ENCODE results near the gene NF1. TPM values are rescaled to one million over a fixed set of nuclear protein-coding genes. Genes with fewer than 3 reads are reported as not detected.
A peak's percentile ranks its signal among the peaks of the same experiment; 100 is the strongest.

NF1 gene
- total RNA-seq, 5 donors from 2014 or later (not counting 1 experiment from before 2014, with no cell fraction given): 30.8 to 32.6 (median 31.8) TPM

DNA sequence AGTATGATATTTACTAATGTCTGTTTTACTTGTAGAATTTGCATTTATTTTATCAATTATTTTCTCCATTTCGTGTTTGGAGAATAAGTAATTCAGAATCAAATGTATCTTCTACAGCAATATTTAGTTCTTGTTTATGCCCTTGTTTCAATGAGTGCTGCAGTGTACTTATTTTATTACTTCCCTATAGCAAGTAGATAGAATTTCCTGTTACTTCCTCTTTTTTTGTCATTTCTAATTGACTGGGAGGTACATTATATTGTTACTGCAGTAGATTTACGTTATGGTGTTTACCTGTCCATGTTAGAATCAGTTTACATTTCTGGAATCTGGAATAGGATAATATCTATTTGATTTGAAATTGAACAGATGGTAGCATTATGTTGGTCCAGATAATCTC, 131.1 kb downstream of the NF1 start:
- no peak overlapping the region for H3K4me3 ChIP-seq (ENCODE audit: control insufficient read depth in 1 of 2, extremely low read depth in 1 of 2, low read length in 1 of 2)
- peaks cover 5 to 6% (median 6%) of the 10 kb centered on the region in 3 donors for H3K4me1 Mint-ChIP-seq
- no peaks in the 10 kb centered on the region for H3K27me3 ChIP-seq (replicated peaks in 1 of 2; ENCODE audit: control insufficient read depth in 2 of 2, extremely low read depth in 1 of 2, insufficient read depth in 2 of 2, low read length in 1 of 2)
- H3K27ac Mint-ChIP-seq: no peak overlapping the region
- no peaks in the 10 kb centered on the region for H3K36me3 ChIP-seq (ENCODE audit: control insufficient read depth in 2 of 2, extremely low read depth in 1 of 2, insufficient read depth in 1 of 2, low read length in 1 of 2)
- ATAC-seq (replicated peaks in 1 of 4) (no peak), DNase-seq (no peak)
- H3K4me1 ChIP-seq (ENCODE audit: control insufficient read depth in 1 of 2, extremely low read depth in 1 of 2, insufficient read depth in 2 of 2, low read length in 2 of 2): no peaks in the 10 kb centered on the region
- CTCF ChIA-PET: no interaction called here
- POLR2A ChIA-PET: no interaction called here
- H3K4me3 Mint-ChIP-seq: no peak overlapping the region
- no peaks in the 10 kb centered on the region for H3K9me3 ChIP-seq
- peaks cover 23% of the 10 kb centered on the region for H3K36me3 Mint-ChIP-seq
- WGBS (ENCODE audit: insufficient coverage): no CpG with 5 or more reads among the region's 2 CpGs
- no peaks in the 10 kb centered on the region for H3K27me3 Mint-ChIP-seq
- no peak overlapping the region for H3K27ac ChIP-seq (ENCODE audit: low read length)
- H3K9me3 Mint-ChIP-seq: no peaks in the 10 kb centered on the region

DNA sequence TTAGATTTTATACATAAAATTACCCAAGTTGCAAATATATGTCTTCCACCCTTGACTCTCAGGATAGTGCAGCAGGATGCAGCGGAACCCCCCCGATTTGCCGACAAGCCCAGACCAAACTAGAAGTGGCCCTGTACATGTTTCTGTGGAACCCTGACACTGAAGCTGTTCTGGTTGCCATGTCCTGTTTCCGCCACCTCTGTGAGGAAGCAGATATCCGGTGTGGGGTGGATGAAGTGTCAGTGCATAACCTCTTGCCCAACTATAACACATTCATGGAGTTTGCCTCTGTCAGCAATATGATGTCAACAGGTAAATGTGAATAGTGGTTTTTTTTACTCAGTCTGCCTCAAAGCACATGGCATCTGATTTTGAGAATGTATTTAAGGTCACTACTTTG, 131.6 kb downstream of the NF1 start:
- Histone ChIP-seq H3K4me3 (ENCODE audit: control insufficient read depth in 1 of 2, extremely low read depth in 1 of 2, low read length in 1 of 2) (no peak overlapping the region), H3K36me3 (ENCODE audit: control insufficient read depth in 2 of 2, extremely low read depth in 1 of 2, insufficient read depth in 1 of 2, low read length in 1 of 2) (no peaks in the 10 kb centered on the region), H3K27ac (ENCODE audit: low read length) (no peak overlapping the region), H3K27me3 (replicated peaks in 1 of 2; ENCODE audit: control insufficient read depth in 2 of 2, extremely low read depth in 1 of 2, insufficient read depth in 2 of 2, low read length in 1 of 2) (no peaks in the 10 kb centered on the region), H3K4me1 (ENCODE audit: control insufficient read depth in 1 of 2, extremely low read depth in 1 of 2, insufficient read depth in 2 of 2, low read length in 2 of 2) (no peaks in the 10 kb centered on the region), H3K9me3 (no peaks in the 10 kb centered on the region)
- CTCF ChIA-PET: no interaction called here
- Mint-ChIP-seq H3K9me3 (no peaks in the 10 kb centered on the region), H3K4me3 (no peak overlapping the region), H3K4me1 (peaks cover 5 to 6% (median 6%) of the 10 kb centered on the region in 3 donors), H3K27ac (no peak overlapping the region), H3K27me3 (no peaks in the 10 kb centered on the region), H3K36me3 (peaks cover 28% of the 10 kb centered on the region)
- ATAC-seq (replicated peaks in 1 of 4) (no peak), DNase-seq (peak in 1 of 35 experiments; percentile 7)
- POLR2A ChIA-PET: no interaction called here
- no CpG with 5 or more reads among the region's 5 CpGs for WGBS (ENCODE audit: insufficient coverage)

DNA sequence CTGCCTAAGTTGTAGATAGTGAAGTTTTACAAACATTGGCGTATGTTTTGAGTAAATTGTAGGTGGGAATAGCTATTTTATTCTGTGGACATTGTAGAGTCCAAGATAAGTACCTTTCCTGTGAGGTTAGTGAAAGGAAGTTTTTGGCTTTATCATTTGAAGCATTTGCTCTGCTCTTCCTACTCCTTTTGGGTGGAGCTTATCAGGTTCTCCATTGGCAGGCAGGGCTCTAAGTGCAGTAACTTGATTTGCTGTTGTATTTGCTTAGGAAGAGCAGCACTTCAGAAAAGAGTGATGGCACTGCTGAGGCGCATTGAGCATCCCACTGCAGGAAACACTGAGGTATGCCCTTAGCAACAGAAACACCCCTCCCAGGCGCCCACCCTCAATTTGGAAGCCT, 132.2 kb downstream of the NF1 start:
- 100% methylated on average over 1 of the region's 3 CpGs for WGBS (ENCODE audit: insufficient coverage)
- H3K27me3 Mint-ChIP-seq: no peaks in the 10 kb centered on the region
- Histone ChIP-seq H3K4me1 (ENCODE audit: control insufficient read depth in 1 of 2, extremely low read depth in 1 of 2, insufficient read depth in 2 of 2, low read length in 2 of 2) (no peaks in the 10 kb centered on the region), H3K36me3 (ENCODE audit: control insufficient read depth in 2 of 2, extremely low read depth in 1 of 2, insufficient read depth in 1 of 2, low read length in 1 of 2) (no peaks in the 10 kb centered on the region), H3K9me3 (no peaks in the 10 kb centered on the region), H3K27me3 (replicated peaks in 1 of 2; ENCODE audit: control insufficient read depth in 2 of 2, extremely low read depth in 1 of 2, insufficient read depth in 2 of 2, low read length in 1 of 2) (no peaks in the 10 kb centered on the region), H3K27ac (ENCODE audit: low read length) (no peak overlapping the region), H3K4me3 (ENCODE audit: control insufficient read depth in 1 of 2, extremely low read depth in 1 of 2, low read length in 1 of 2) (no peak overlapping the region)
- ChIA-PET CTCF (no interaction called here), POLR2A (no interaction called here)
- H3K4me1 Mint-ChIP-seq: peaks cover 5 to 9% (median 6%) of the 10 kb centered on the region in 3 donors
- no peak overlapping the region for H3K4me3 Mint-ChIP-seq
- DNase-seq (no peak), ATAC-seq (replicated peaks in 1 of 4) (no peak)
- peaks cover 32% of the 10 kb centered on the region for H3K36me3 Mint-ChIP-seq
- H3K9me3 Mint-ChIP-seq: no peaks in the 10 kb centered on the region
- no peak overlapping the region for H3K27ac Mint-ChIP-seq

DNA sequence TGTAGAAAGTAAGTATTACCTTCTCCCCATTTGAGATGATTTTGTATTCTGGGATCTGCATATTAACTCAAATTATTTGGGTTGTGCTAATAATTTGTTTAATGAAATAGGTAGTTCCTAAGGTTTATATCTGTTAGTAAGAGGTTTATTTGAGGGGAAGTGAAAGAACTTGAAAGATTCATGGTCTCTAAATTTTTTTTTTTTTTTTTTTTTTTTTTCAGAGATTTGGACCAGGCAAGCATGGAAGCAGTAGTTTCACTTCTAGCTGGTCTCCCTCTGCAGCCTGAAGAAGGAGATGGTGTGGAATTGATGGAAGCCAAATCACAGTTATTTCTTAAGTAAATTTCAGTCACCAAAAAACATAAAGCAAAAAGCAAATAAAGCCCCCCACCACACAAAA, 137.1 kb downstream of the NF1 start:
- Histone ChIP-seq H3K4me1 (ENCODE audit: control insufficient read depth in 1 of 2, extremely low read depth in 1 of 2, insufficient read depth in 2 of 2, low read length in 2 of 2) (no peaks in the 10 kb centered on the region), H3K27me3 (replicated peaks in 1 of 2; ENCODE audit: control insufficient read depth in 2 of 2, extremely low read depth in 1 of 2, insufficient read depth in 2 of 2, low read length in 1 of 2) (no peaks in the 10 kb centered on the region), H3K27ac (ENCODE audit: low read length) (no peak overlapping the region), H3K36me3 (ENCODE audit: control insufficient read depth in 2 of 2, extremely low read depth in 1 of 2, insufficient read depth in 1 of 2, low read length in 1 of 2) (peaks cover 3 to 19% of the 10 kb centered on the region in 2 donors), H3K9me3 (no peaks in the 10 kb centered on the region), H3K4me3 (ENCODE audit: control insufficient read depth in 1 of 2, extremely low read depth in 1 of 2, low read length in 1 of 2) (no peak overlapping the region)
- POLR2A ChIA-PET: no interaction called here
- no peak for DNase-seq
- Mint-ChIP-seq H3K4me3 (no peak overlapping the region), H3K27ac (no peak overlapping the region), H3K27me3 (no peaks in the 10 kb centered on the region), H3K4me1 (peaks cover 0 to 3% (median 1%) of the 10 kb centered on the region in 3 donors), H3K36me3 (peaks cover 54% of the 10 kb centered on the region), H3K9me3 (no peaks in the 10 kb centered on the region)
- ATAC-seq (replicated peaks in 1 of 4): no peak
- CTCF ChIA-PET: no interaction called here

DNA sequence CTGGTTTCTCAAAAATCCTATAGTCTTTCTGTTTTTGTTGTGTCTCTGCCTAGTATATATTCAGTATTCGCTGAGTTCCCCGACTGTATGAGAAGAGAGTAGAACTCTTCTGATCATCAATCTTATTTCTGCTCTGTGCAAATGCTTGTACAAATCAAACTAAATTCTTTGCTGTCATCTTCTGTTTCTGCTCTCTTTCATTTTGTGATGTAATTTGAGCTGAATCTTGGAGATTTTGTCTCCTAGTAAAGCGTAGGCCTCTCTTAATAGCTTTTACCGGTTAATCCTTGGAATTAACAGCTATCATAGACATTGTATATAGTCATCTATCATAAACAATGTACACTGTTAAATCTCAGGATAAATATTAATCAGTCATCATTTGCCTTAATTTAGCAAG, 140.3 kb downstream of the NF1 start:
- H3K4me3 Mint-ChIP-seq: no peak overlapping the region
- ATAC-seq (replicated peaks in 1 of 4) (no peak), DNase-seq (no peak)
- H3K27me3 Mint-ChIP-seq: no peaks in the 10 kb centered on the region
- no peaks in the 10 kb centered on the region for H3K9me3 Mint-ChIP-seq
- POLR2A ChIA-PET: interaction anchor here in 1 of 2 donors (0.6 kb wide), 1 partner anchor 21 kb away, joined by 3 read pairs; no protein-coding TSS in a partner anchor
- no CpG with 5 or more reads among the region's 4 CpGs for WGBS (ENCODE audit: insufficient coverage)
- Histone ChIP-seq H3K36me3 (ENCODE audit: control insufficient read depth in 2 of 2, extremely low read depth in 1 of 2, insufficient read depth in 1 of 2, low read length in 1 of 2) (peaks cover 3 to 20% of the 10 kb centered on the region in 2 donors), H3K4me3 (ENCODE audit: control insufficient read depth in 1 of 2, extremely low read depth in 1 of 2, low read length in 1 of 2) (no peak overlapping the region), H3K9me3 (no peaks in the 10 kb centered on the region), H3K27ac (ENCODE audit: low read length) (no peak overlapping the region), H3K4me1 (ENCODE audit: control insufficient read depth in 1 of 2, extremely low read depth in 1 of 2, insufficient read depth in 2 of 2, low read length in 2 of 2) (no peaks in the 10 kb centered on the region), H3K27me3 (replicated peaks in 1 of 2; ENCODE audit: control insufficient read depth in 2 of 2, extremely low read depth in 1 of 2, insufficient read depth in 2 of 2, low read length in 1 of 2) (no peaks in the 10 kb centered on the region)
- H3K27ac Mint-ChIP-seq: no peak overlapping the region
- peaks cover 0 to 3% (median 0%) of the 10 kb centered on the region in 3 donors for H3K4me1 Mint-ChIP-seq
- CTCF ChIA-PET: interaction anchor here (0.6 to 0.7 kb wide), 4 partner anchors 133 to 543 kb away, joined by 3 to 5 read pairs (median 4); no protein-coding TSS in a partner anchor
- H3K36me3 Mint-ChIP-seq: peaks cover 41% of the 10 kb centered on the region

DNA sequence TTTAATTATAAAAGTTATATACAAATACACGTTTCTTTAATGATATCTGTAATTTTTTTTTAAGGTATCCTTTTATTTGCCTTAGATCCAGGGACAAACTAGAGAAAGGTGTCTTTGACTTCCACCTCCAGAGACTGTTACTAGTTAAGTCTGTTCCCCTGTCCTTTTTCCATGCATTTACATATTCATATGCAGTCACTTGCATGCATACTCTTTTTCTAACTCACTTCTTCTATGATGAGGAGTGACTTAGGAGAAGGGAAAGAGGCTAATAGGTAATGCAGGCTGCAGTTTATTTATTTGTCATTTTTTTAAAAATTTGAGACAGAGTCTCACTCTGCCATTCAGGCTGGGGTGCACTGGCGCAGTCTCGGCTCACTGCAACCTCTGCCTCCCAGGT, 141.4 kb downstream of the NF1 start:
- no peak overlapping the region for H3K4me3 Mint-ChIP-seq
- WGBS (ENCODE audit: insufficient coverage): 100% methylated on average over 2 of the region's 3 CpGs
- Histone ChIP-seq H3K27me3 (replicated peaks in 1 of 2; ENCODE audit: control insufficient read depth in 2 of 2, extremely low read depth in 1 of 2, insufficient read depth in 2 of 2, low read length in 1 of 2) (no peaks in the 10 kb centered on the region), H3K9me3 (no peaks in the 10 kb centered on the region), H3K27ac (ENCODE audit: low read length) (no peak overlapping the region), H3K4me1 (ENCODE audit: control insufficient read depth in 1 of 2, extremely low read depth in 1 of 2, insufficient read depth in 2 of 2, low read length in 2 of 2) (no peaks in the 10 kb centered on the region), H3K4me3 (ENCODE audit: control insufficient read depth in 1 of 2, extremely low read depth in 1 of 2, low read length in 1 of 2) (no peak overlapping the region), H3K36me3 (ENCODE audit: control insufficient read depth in 2 of 2, extremely low read depth in 1 of 2, insufficient read depth in 1 of 2, low read length in 1 of 2) (peaks cover 3 to 20% of the 10 kb centered on the region in 2 donors)
- DNase-seq (no peak), ATAC-seq (replicated peaks in 1 of 4) (no peak)
- no peaks in the 10 kb centered on the region for H3K27me3 Mint-ChIP-seq
- H3K9me3 Mint-ChIP-seq: peaks cover 0 to under 1% (median 0%) of the 10 kb centered on the region in 3 donors
- ChIA-PET CTCF (no interaction called here), POLR2A (no interaction called here)
- peaks cover 39% of the 10 kb centered on the region for H3K36me3 Mint-ChIP-seq
- no peak overlapping the region for H3K27ac Mint-ChIP-seq
- peaks cover 1 to 5% (median 5%) of the 10 kb centered on the region in 3 donors for H3K4me1 Mint-ChIP-seq

DNA sequence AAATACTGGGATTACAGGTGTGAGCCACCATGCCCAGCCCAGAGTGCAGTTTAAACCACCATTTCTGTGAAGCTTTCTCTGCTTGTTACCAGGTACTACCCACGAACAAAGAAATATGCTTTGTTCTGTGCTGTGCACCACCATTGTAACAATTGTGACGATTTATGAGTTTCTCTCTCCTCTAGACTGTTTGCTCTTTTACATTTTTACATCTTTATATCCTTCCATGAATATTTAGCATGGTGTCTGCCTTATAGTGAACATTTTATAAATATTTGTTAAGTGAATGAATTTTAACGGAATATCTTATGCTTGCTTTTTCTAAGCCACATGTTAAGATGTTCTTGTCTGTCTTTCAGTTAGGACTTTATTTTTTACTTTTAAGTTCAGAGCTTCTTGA, 141.9 kb downstream of the NF1 start:
- H3K4me3 Mint-ChIP-seq: no peak overlapping the region
- Histone ChIP-seq H3K9me3 (no peaks in the 10 kb centered on the region), H3K27ac (ENCODE audit: low read length) (no peak overlapping the region), H3K27me3 (replicated peaks in 1 of 2; ENCODE audit: control insufficient read depth in 2 of 2, extremely low read depth in 1 of 2, insufficient read depth in 2 of 2, low read length in 1 of 2) (no peaks in the 10 kb centered on the region), H3K36me3 (ENCODE audit: control insufficient read depth in 2 of 2, extremely low read depth in 1 of 2, insufficient read depth in 1 of 2, low read length in 1 of 2) (peaks cover 3 to 20% of the 10 kb centered on the region in 2 donors), H3K4me1 (ENCODE audit: control insufficient read depth in 1 of 2, extremely low read depth in 1 of 2, insufficient read depth in 2 of 2, low read length in 2 of 2) (no peaks in the 10 kb centered on the region), H3K4me3 (ENCODE audit: control insufficient read depth in 1 of 2, extremely low read depth in 1 of 2, low read length in 1 of 2) (no peak overlapping the region)
- H3K27me3 Mint-ChIP-seq: no peaks in the 10 kb centered on the region
- ChIA-PET POLR2A (no interaction called here), CTCF (no interaction called here)
- WGBS (ENCODE audit: insufficient coverage): no CpG with 5 or more reads among the region's 3 CpGs
- peaks cover 7 to 11% (median 9%) of the 10 kb centered on the region in 3 donors for H3K4me1 Mint-ChIP-seq
- no peak for ATAC-seq (replicated peaks in 1 of 4)
- no peak for DNase-seq
- peaks cover 40% of the 10 kb centered on the region for H3K36me3 Mint-ChIP-seq
- peaks cover 0 to 3% (median 0%) of the 10 kb centered on the region in 3 donors for H3K9me3 Mint-ChIP-seq
- no peak overlapping the region for H3K27ac Mint-ChIP-seq
